Measurements from ENCODE around the gene LRRC3. TPM values are rescaled to one million over a fixed set of nuclear protein-coding genes. Genes with fewer than 3 reads are reported as not detected.

LRRC3 gene
- total and polyA plus RNA-seq, 7 experiments from 2014 or later: 0.06 to 3.3 (median 0.89) TPM

- H3K27ac ChIP-seq (ENCODE audit: low read depth, low read length): no peak overlapping the region
- no peaks in the 10 kb centered on the region for H3K9me3 ChIP-seq (ENCODE audit: control insufficient read depth in 2 of 3, low read length in 3 of 3)
- H3K4me1 Mint-ChIP-seq: peaks cover 0 to 10% (median 7%) of the 10 kb centered on the region in 7 donors
- peaks cover 0 to 4% (median 0%) of the 10 kb centered on the region in 11 donors for H3K9me3 Mint-ChIP-seq
- intact Hi-C loops (cut with micrococcal nuclease): loop anchor here (5.0 kb wide), 2 partner anchors 157 to 1487 kb away; partner anchors contain the start of genes PFKL (in 1 of the 2) and PKNOX1 (in 1 of the 2)
- DNase-seq (no peak), ATAC-seq (no peak)
- peaks cover 0 to 6% of the 10 kb centered on the region in 2 donors for H3K4me1 ChIP-seq (ENCODE audit: control insufficient read depth in 2 of 2, insufficient read depth in 2 of 2, low read length in 2 of 2)
- no peaks in the 10 kb centered on the region for H3K36me3 ChIP-seq (ENCODE audit: control insufficient read depth in 2 of 3, insufficient read depth in 3 of 3, low read length in 3 of 3)
- H3K4me3 ChIP-seq (ENCODE audit: low read length): no peak overlapping the region
- H3K4me3 Mint-ChIP-seq: no peak overlapping the region
- POLR2A ChIA-PET: no interaction called here
- H3K27me3 Mint-ChIP-seq: peaks cover 0 to 5% (median 0%) of the 10 kb centered on the region in 5 donors
- no peaks in the 10 kb centered on the region for H3K27me3 ChIP-seq (ENCODE audit: control insufficient read depth in 2 of 2, insufficient read depth in 2 of 2, low read length in 2 of 2)
- CTCF ChIA-PET: interaction anchor here (1.5 kb wide), 1 partner anchor 8 kb away, joined by 3 read pairs; no protein-coding TSS in a partner anchor
- no peak overlapping the region for H3K27ac Mint-ChIP-seq
- H3K36me3 Mint-ChIP-seq: peaks cover 0 to 4% (median 0%) of the 10 kb centered on the region in 5 donors
These were observed 3.8 kb downstream of the LRRC3 start for GRCh38 chr21:44458971-44459711.

GRCh38 chr21:44459712-44460440 lies 4.6 kb downstream of the LRRC3 start:
- POLR2A ChIA-PET: no interaction called here

GRCh38 chr21:44460441-44460755 lies 5.1 kb downstream of the LRRC3 start:
- DNase-seq: no peak
- Histone ChIP-seq H3K27ac (ENCODE audit: low read depth, low read length) (no peak overlapping the region), H3K27me3 (ENCODE audit: control insufficient read depth in 2 of 2, insufficient read depth in 2 of 2, low read length in 2 of 2) (no peaks in the 10 kb centered on the region), H3K36me3 (ENCODE audit: control insufficient read depth in 2 of 3, insufficient read depth in 3 of 3, low read length in 3 of 3) (no peaks in the 10 kb centered on the region), H3K4me1 (ENCODE audit: control insufficient read depth in 2 of 2, insufficient read depth in 2 of 2, low read length in 2 of 2) (peaks cover 0 to 6% of the 10 kb centered on the region in 2 donors), H3K4me3 (ENCODE audit: low read length) (no peak overlapping the region), H3K9me3 (ENCODE audit: control insufficient read depth in 2 of 3, low read length in 3 of 3) (no peaks in the 10 kb centered on the region)
- H3K36me3 Mint-ChIP-seq: peaks cover 0 to 4% (median 0%) of the 10 kb centered on the region in 5 donors
- no peak for ATAC-seq
- no peaks in the 10 kb centered on the region for H3K27me3 Mint-ChIP-seq
- ChIA-PET POLR2A (no interaction called here), CTCF (interaction anchor here (1.0 to 1.5 kb wide), 2 partner anchors 9 to 588 kb away, joined by 3 read pairs; no protein-coding TSS in a partner anchor)
- intact Hi-C loops (cut with micrococcal nuclease): no loop called here
- no peaks in the 10 kb centered on the region for H3K9me3 Mint-ChIP-seq
- peaks cover 0 to 7% (median 3%) of the 10 kb centered on the region in 7 donors for H3K4me1 Mint-ChIP-seq
- H3K27ac Mint-ChIP-seq: no peak overlapping the region
- H3K4me3 Mint-ChIP-seq: no peak overlapping the region

More at GRCh38 chr21:44459712-44460440, 4.6 kb downstream of the LRRC3 start:
- Histone ChIP-seq H3K27me3 (ENCODE audit: control insufficient read depth in 2 of 2, insufficient read depth in 2 of 2, low read length in 2 of 2) (no peaks in the 10 kb centered on the region), H3K4me1 (ENCODE audit: control insufficient read depth in 2 of 2, insufficient read depth in 2 of 2, low read length in 2 of 2) (peaks cover 0 to 6% of the 10 kb centered on the region in 2 donors), H3K27ac (ENCODE audit: low read depth, low read length) (no peak overlapping the region), H3K4me3 (ENCODE audit: low read length) (no peak overlapping the region), H3K9me3 (ENCODE audit: control insufficient read depth in 2 of 3, low read length in 3 of 3) (no peaks in the 10 kb centered on the region), H3K36me3 (ENCODE audit: control insufficient read depth in 2 of 3, insufficient read depth in 3 of 3, low read length in 3 of 3) (no peaks in the 10 kb centered on the region)
- H3K4me3 Mint-ChIP-seq: no peak overlapping the region
- DNase-seq (no peak), ATAC-seq (no peak)
- intact Hi-C loops (cut with micrococcal nuclease): loop anchor here (5.0 kb wide), 2 partner anchors 158 to 1488 kb away; partner anchors contain the start of genes PFKL (in 1 of the 2) and PKNOX1 (in 1 of the 2)
- peaks cover 0 to 7% (median 3%) of the 10 kb centered on the region in 7 donors for H3K4me1 Mint-ChIP-seq
- peaks cover 0 to 4% (median 0%) of the 10 kb centered on the region in 5 donors for H3K36me3 Mint-ChIP-seq
- CTCF ChIA-PET: interaction anchor here (1.0 to 1.5 kb wide), 2 partner anchors 8 to 588 kb away, joined by 3 read pairs; no protein-coding TSS in a partner anchor
- H3K27ac Mint-ChIP-seq: peak overlapping the region in 1 of 9 donors; percentile 60
- no peaks in the 10 kb centered on the region for H3K27me3 Mint-ChIP-seq
- H3K9me3 Mint-ChIP-seq: no peaks in the 10 kb centered on the region

GRCh38 chr21:44461005-44461404 lies 5.7 kb downstream of the LRRC3 start:
- ATAC-seq: no peak
- Mint-ChIP-seq H3K27me3 (no peaks in the 10 kb centered on the region), H3K4me1 (peaks cover 0 to 7% (median 0%) of the 10 kb centered on the region in 7 donors), H3K4me3 (no peak overlapping the region), H3K27ac (no peak overlapping the region), H3K36me3 (peaks cover 0 to 4% (median 0%) of the 10 kb centered on the region in 5 donors), H3K9me3 (no peaks in the 10 kb centered on the region)
- ChIA-PET POLR2A (no interaction called here), CTCF (interaction anchor here (1.0 to 1.5 kb wide), 2 partner anchors 9 to 587 kb away, joined by 3 read pairs; no protein-coding TSS in a partner anchor)
- DNase-seq: no peak
- H3K9me3 ChIP-seq (ENCODE audit: control insufficient read depth in 2 of 3, low read length in 3 of 3): no peaks in the 10 kb centered on the region
- no peak overlapping the region for H3K4me3 ChIP-seq (ENCODE audit: low read length)
- no peaks in the 10 kb centered on the region for H3K27me3 ChIP-seq (ENCODE audit: control insufficient read depth in 2 of 2, insufficient read depth in 2 of 2, low read length in 2 of 2)
- H3K27ac ChIP-seq (ENCODE audit: low read depth, low read length): no peak overlapping the region
- H3K4me1 ChIP-seq (ENCODE audit: control insufficient read depth in 2 of 2, insufficient read depth in 2 of 2, low read length in 2 of 2): peaks cover 0 to 4% of the 10 kb centered on the region in 2 donors
- no peaks in the 10 kb centered on the region for H3K36me3 ChIP-seq (ENCODE audit: control insufficient read depth in 2 of 3, insufficient read depth in 3 of 3, low read length in 3 of 3)
- intact Hi-C loops (cut with micrococcal nuclease): no loop called here

- ATAC-seq (no peak), DNase-seq (no peak)
- no peaks in the 10 kb centered on the region for H3K27me3 ChIP-seq (ENCODE audit: control insufficient read depth in 2 of 2, insufficient read depth in 2 of 2, low read length in 2 of 2)
- H3K4me3 ChIP-seq (ENCODE audit: low read length): no peak overlapping the region
- Mint-ChIP-seq H3K27ac (no peak overlapping the region), H3K36me3 (peaks cover 0 to 4% (median 0%) of the 10 kb centered on the region in 5 donors), H3K4me3 (no peak overlapping the region), H3K9me3 (no peaks in the 10 kb centered on the region), H3K4me1 (peaks cover 0 to 5% (median 0%) of the 10 kb centered on the region in 7 donors), H3K27me3 (no peaks in the 10 kb centered on the region)
- ChIA-PET CTCF (no interaction called here), POLR2A (no interaction called here)
- intact Hi-C loops (cut with micrococcal nuclease): no loop called here
- no peaks in the 10 kb centered on the region for H3K9me3 ChIP-seq (ENCODE audit: control insufficient read depth in 2 of 3, low read length in 3 of 3)
- no peaks in the 10 kb centered on the region for H3K36me3 ChIP-seq (ENCODE audit: control insufficient read depth in 2 of 3, insufficient read depth in 3 of 3, low read length in 3 of 3)
- no peaks in the 10 kb centered on the region for H3K4me1 ChIP-seq (ENCODE audit: control insufficient read depth in 2 of 2, insufficient read depth in 2 of 2, low read length in 2 of 2)
- H3K27ac ChIP-seq (ENCODE audit: low read depth, low read length): no peak overlapping the region
These were observed 6.2 kb downstream of the LRRC3 start for GRCh38 chr21:44461464-44462001.

GRCh38 chr21:44462086-44462833 lies 7.0 kb downstream of the LRRC3 start:
- no peak for DNase-seq
- no peak overlapping the region for H3K27ac Mint-ChIP-seq
- peaks cover 0 to 4% (median 0%) of the 10 kb centered on the region in 5 donors for H3K36me3 Mint-ChIP-seq

More at GRCh38 chr21:44462086-44462833, 7.0 kb downstream of the LRRC3 start:
- Histone ChIP-seq H3K27ac (ENCODE audit: low read depth, low read length) (no peak overlapping the region), H3K36me3 (ENCODE audit: control insufficient read depth in 2 of 3, insufficient read depth in 3 of 3, low read length in 3 of 3) (no peaks in the 10 kb centered on the region), H3K4me1 (ENCODE audit: control insufficient read depth in 2 of 2, insufficient read depth in 2 of 2, low read length in 2 of 2) (no peaks in the 10 kb centered on the region), H3K9me3 (ENCODE audit: control insufficient read depth in 2 of 3, low read length in 3 of 3) (no peaks in the 10 kb centered on the region), H3K27me3 (ENCODE audit: control insufficient read depth in 2 of 2, insufficient read depth in 2 of 2, low read length in 2 of 2) (no peaks in the 10 kb centered on the region), H3K4me3 (ENCODE audit: low read length) (no peak overlapping the region)
- ATAC-seq: no peak
- ChIA-PET POLR2A (interaction anchor here (0.6 kb wide), 1 partner anchor 10 kb away, joined by 3 read pairs; no protein-coding TSS in a partner anchor), CTCF (no interaction called here)
- intact Hi-C loops (cut with micrococcal nuclease): no loop called here
- H3K4me3 Mint-ChIP-seq: no peak overlapping the region
- H3K27me3 Mint-ChIP-seq: no peaks in the 10 kb centered on the region
- peaks cover 0 to 2% (median 0%) of the 10 kb centered on the region in 11 donors for H3K9me3 Mint-ChIP-seq
- peaks cover 0 to 5% (median 0%) of the 10 kb centered on the region in 7 donors for H3K4me1 Mint-ChIP-seq

Measured in naive thymus-derived CD4-positive, alpha-beta T cell (primary cell).